ENCODE measurements around the gene PSMF1.

The PSMF1 gene

DNA sequence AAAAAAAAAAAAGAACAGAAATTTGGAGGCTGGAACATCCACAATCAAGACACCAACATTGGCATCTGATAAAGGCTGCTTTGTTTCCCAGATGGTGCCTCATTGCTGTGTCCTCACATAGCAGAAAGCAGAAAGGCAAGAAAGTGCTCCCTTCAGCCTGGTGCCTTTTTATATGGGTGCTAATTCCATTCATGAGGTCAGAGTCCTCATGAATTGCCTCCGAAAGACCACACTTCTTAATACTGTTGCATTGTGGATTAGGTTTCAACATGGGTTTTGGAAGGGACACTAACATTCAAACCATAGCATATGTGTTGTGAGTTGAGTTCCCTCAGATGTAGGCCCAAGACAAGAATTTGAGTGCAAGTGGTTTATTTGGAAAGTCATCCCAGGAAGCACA lies 76.8 kb downstream of the PSMF1 start:
- no peak for DNase-seq

GRCh38 chr20:1196634-1197033 lies 78.2 kb downstream of the PSMF1 start:
- DNase-seq = no peak

DNA sequence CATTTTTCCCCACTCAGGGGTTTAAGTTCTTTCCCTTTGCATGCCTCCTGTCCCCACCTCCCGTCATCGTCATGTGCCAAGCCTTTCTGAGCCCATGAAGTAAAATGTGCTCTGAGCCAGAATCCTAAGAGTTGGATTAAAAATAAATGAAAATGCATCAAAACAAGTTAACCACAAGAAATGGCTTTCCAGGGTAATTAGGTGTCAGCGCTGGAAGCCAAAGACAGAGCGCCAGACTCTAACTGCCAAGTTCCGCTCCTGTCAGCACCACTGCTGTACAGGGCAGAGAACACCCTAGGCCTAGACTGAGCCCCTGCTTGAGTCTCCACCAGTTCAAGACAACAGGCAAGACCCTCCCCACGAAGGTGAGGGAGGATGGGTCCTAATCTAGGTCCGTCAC lies 79.4 kb downstream of the PSMF1 start:
- no peak for DNase-seq

DNA sequence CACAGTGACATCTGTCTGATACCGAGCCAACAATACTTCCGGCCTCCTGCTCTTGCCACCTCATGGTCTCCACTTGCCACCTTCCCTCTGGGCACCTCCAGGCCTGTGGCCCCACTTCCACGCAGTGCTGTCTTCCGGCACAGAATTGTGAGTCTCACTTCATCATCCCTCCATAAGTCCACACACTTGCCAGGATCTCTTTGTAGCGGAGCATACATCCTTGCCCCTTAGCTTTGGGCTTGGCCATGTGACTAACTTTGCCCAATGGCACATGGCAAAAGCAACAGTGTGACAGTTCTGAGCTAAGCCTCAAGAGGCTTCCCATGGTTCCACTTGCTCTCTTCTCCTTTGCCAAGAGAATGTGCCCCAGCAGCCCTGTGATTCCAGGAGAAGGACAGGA lies 80.3 kb downstream of the PSMF1 start:
- DNase-seq = no peak

- DNase-seq = no peak
These were observed 80.9 kb downstream of the PSMF1 start for GRCh38 chr20:1199212-1199873.

GRCh38 chr20:1199964-1200363 lies 81.6 kb downstream of the PSMF1 start:
- DNase-seq = no peak

GRCh38 chr20:1202762-1203504 lies 84.5 kb downstream of the PSMF1 start, which contains the start of gene C20orf202:
C20orf202 (plus strand) TSS chr20:1203454; CDS start chr20:1203586, 132 bp downstream.
- DNase-seq = no peak

DNA sequence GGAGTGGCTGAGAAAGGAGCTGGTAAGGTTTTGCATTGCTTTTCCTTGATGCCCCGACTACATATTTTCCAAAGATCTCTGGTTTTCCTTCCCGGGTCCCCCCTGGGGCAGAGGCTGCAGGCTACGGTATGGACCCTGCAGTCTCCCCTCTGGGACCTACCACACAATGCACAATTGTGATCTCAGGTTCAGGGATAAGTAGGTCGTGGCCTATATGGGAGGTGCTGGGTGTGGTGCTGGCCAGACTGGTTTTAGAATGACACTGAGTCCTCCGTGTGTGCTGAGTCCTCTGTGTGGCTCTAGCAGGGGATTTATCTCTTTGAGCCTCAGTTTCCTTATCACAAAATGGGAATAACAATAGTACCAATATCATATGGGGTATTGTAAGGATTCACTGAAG lies 85.2 kb downstream of the PSMF1 start:
- DNase-seq = no peak

DNA sequence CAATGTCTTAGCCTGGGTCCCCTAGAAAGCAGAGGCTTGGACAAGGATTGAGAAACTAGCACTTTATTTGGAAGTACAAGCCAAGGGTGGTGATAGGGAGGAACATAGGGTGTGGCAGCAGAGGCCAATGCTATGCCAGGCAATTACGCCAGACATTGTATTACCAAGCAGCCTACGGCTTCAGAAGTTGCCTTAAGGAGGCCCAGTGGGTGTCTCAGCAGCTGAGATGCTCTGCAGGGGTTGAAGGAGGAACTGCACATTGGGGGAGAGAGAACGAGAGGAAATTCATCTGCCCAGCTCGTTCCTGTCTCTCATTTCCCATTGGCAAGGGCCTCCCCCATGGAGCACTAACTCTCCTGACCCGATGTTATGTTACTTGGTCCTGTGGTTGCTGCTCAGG lies 85.7 kb downstream of the PSMF1 start:
- DNase-seq = no peak

GRCh38 chr20:1204576-1204975 lies 86.2 kb downstream of the PSMF1 start:
- no peak for DNase-seq

- no peak for DNase-seq
These were observed 87.4 kb downstream of the PSMF1 start for GRCh38 chr20:1205802-1206201.

DNA sequence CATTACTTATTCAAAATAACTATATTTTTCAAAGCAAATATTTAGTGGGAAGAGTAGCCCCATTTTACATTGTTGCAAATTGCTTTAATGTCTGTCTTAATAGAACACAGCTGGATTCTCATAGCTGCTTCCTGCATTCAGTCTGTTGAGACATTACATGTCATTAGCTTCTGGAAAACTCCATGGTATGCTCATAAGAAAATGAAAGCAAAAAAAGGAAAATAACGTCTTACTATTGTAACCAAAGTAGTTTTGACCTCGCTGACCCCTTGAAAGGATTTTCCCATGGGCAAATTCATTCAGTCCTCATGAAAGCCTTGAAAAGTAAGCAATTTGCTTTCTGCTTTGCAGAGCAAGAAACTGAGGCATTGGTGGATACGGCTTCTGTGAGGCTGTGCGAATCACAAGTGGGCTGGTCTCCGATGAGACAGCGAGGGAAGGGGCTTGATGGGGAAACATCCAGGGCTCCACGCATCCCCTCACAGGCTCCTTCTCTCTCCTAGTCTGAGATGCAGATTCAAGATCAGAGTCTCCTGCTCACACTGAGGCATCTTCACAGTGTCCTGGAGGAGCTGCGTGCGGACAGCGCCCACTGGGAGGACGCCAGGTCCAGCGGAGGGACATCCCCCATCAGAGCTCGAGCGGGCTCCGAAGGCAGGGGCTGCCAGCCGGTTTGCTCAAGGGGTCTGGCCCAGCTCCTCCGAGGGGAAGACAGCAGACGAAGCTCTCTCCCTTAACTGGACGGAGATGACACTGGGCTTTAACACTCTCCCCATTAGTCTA lies 88.2 kb downstream of the PSMF1 start:
- no peak for DNase-seq

- DNase-seq = no peak
These were observed 89.0 kb downstream of the PSMF1 start for GRCh38 chr20:1207293-1207878.

- DNase-seq = no peak
These were observed 91.3 kb downstream of the PSMF1 start for GRCh38 chr20:1209447-1210387.

DNA sequence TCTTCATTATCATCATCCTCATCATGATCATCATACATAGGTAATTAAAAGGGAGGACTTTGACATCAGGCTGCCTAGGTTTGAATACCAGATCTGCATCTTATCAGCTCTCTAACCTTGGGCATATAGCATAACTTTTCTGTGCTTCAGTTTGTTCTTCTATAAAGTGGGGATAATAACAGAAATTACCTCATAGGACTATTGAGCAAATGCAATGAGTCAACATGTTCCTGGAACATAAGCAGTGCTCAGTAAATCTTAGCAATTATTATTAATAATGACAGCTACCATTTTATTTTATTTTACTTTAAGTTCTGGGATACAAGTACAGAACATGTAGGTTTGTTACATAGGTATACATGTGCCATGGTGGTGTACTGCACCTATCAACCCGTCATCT lies 92.1 kb downstream of the PSMF1 start:
- no peak for DNase-seq

GRCh38 chr20:1212023-1212422 lies 93.6 kb downstream of the PSMF1 start:
- no peak for DNase-seq

DNA sequence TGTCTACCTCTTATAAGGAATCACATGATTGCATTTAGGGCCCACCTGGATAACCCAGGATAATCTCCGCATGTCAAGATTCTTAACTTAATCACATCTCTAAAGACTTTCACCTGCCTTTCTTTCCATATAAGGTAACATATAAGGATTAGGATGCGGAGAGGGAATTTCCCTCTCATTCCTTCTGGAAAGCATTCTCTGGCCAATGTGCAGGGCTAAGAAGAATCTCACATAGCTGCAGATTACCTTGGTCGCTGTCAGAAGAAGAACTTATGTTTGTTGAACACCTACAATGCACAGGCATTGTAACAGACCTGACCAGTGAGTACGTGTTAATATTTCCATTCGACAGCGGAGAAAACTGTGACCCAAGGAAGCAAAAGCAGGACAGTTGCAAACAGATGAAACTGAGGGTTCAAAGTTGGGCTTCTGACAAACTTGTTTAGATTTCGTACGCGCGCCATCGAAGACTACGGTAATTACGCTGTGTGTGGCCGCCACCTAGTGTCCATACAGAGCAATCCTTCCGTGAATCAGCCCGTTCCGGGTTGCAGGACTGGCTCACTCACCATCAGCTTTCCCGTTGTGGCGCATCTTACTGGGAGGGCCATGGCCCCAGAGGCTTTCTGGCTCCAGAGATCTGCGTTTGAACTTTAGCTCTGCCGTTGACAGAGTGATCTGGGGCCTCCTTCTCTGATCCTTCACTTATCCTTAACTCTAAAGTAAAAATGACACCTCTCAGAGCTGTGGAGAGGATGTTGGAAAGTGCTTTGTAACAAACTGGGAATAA lies 94.4 kb downstream of the PSMF1 start:
- peak; percentile 67 for DNase-seq

- DNase-seq = no peak
These were observed 96.4 kb downstream of the PSMF1 start for GRCh38 chr20:1214838-1215261.

GRCh38 chr20:1215386-1216170 lies 97.2 kb downstream of the PSMF1 start:
- peak; percentile 64 for DNase-seq
